ENCODE data around the gene EXOC8. TPM values are rescaled to one million over a fixed set of nuclear protein-coding genes. Genes with fewer than 3 reads are reported as not detected.

Gene EXOC8
- total and polyA plus RNA-seq, 2 of the 13 experiments (the other 11 are each of a cell fraction or from before 2014, with no cell fraction given) = 2.1 to 7.9 TPM

DNA sequence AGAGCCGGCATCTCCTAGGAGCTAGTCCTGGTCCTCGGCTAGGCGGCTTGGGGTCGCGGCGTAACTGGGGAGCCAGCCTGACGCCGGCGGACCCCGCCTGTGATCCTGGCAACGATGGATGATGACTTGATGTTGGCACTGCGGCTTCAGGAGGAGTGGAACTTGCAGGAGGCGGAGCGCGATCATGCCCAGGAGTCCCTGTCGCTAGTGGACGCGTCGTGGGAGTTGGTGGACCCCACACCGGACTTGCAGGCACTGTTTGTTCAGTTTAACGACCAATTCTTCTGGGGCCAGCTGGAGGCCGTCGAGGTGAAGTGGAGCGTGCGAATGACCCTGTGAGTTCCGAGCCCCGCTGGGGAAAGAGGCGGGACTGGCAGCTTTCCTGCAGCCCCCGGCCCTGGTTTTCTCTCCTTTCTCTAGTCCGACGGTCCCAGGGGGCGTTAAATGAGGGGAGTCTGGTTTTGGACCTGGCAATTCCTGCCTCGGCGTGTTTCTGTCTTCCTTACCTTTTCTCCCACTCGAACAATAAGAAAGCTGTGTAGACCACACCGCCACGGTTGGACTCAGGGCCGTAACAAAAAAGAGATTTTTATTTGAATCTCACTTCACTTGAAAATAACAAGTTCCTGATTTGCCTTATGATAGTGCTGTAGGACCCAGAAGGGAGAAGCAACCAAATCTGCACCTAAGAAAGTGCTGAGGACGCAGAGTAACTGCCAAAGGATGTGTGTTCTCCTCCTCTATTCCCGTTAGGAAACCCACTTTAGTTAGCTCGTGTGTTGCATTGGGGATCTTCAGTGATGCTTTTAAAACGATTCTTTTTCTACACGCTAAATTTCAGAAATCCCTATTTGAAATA is 847 bp upstream of the EXOC8 start, which contains the start of gene SPRTN (continued):
- TF ChIP-seq ZNF143 (CRISPR knock-in tag; IDR thresholded peaks at IDR 0.05) (peak; percentile 33; the same call in 1 of the 2 replicates), REL (CRISPR knock-in tag; conservative IDR thresholded peaks at IDR 0.05) (no peak), ZNF546 (CRISPR knock-in tag; conservative IDR thresholded peaks at IDR 0.05) (no peak), CHD4 (IDR thresholded peaks at IDR 0.05; ENCODE audit: borderline replicate concordance, low read length) (no peak), TRIM24 (CRISPR knock-in tag; IDR thresholded peaks at IDR 0.05) (no peak), ZNF768 (CRISPR knock-in tag; IDR thresholded peaks at IDR 0.05) (no peak), XRCC5 (optimal IDR thresholded peaks at IDR 0.05; ENCODE audit: low read length) (no peak), ZNF572 (CRISPR knock-in tag; IDR thresholded peaks at IDR 0.05) (no peak), ZZZ3 (CRISPR knock-in tag; IDR thresholded peaks at IDR 0.05; ENCODE audit: borderline replicate concordance) (no peak), DNMT3B (CRISPR knock-in tag; conservative IDR thresholded peaks at IDR 0.05) (no peak), RBFOX2 (IDR thresholded peaks at IDR 0.05; ENCODE audit: low read depth, low read length) (peak; percentile 28; the same call in 1 of the 2 replicates), GATAD1 (CRISPR knock-in tag; IDR thresholded peaks at IDR 0.05) (no peak), ZNF672 (CRISPR knock-in tag; IDR thresholded peaks at IDR 0.05) (no peak), SPEN (CRISPR knock-in tag; IDR thresholded peaks at IDR 0.05; ENCODE audit: low read depth) (peak; percentile 11; the same call in 1 of the 2 replicates), MTF2 (CRISPR knock-in tag; IDR thresholded peaks at IDR 0.05; ENCODE audit: borderline replicate concordance) (no peak), ZNF839 (CRISPR knock-in tag; IDR thresholded peaks at IDR 0.05; ENCODE audit: borderline replicate concordance) (no peak), EHMT2 (IDR thresholded peaks at IDR 0.05; ENCODE audit: borderline replicate concordance, low read depth, low read length) (no peak), ZC3H13 (CRISPR knock-in tag; IDR thresholded peaks at IDR 0.05) (no peak), ARHGAP35 (CRISPR knock-in tag; IDR thresholded peaks at IDR 0.05; ENCODE audit: borderline replicate concordance) (no peak), ZNF280D (CRISPR knock-in tag; IDR thresholded peaks at IDR 0.05) (no peak), ZNF441 (CRISPR knock-in tag; IDR thresholded peaks at IDR 0.05; ENCODE audit: borderline replicate concordance) (no peak)
- TF ChIP-seq, protein P1, sequence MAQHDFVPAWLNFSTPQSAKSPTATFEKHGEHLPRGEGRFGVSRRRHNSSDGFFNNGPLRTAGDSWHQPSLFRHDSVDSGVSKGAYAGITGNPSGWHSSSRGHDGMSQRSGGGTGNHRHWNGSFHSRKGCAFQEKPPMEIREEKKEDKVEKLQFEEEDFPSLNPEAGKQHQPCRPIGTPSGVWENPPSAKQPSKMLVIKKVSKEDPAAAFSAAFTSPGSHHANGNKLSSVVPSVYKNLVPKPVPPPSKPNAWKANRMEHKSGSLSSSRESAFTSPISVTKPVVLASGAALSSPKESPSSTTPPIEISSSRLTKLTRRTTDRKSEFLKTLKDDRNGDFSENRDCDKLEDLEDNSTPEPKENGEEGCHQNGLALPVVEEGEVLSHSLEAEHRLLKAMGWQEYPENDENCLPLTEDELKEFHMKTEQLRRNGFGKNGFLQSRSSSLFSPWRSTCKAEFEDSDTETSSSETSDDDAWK (CRISPR knock-in tag; IDR thresholded peaks at IDR 0.05) = no peak
- TF ChIP-seq, protein P2, sequence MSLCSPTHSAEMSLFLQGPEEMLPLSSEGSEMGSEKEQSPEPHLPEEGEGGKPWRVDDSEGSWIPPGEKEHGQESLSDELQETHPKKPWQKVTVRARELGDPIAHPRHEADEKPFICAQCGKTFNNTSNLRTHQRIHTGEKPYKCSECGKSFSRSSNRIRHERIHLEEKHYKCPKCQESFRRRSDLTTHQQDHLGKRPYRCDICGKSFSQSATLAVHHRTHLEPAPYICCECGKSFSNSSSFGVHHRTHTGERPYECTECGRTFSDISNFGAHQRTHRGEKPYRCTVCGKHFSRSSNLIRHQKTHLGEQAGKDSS (CRISPR knock-in tag; IDR thresholded peaks at IDR 0.05; ENCODE audit: borderline replicate concordance, low read depth) = no peak
- TF ChIP-seq, protein P3, sequence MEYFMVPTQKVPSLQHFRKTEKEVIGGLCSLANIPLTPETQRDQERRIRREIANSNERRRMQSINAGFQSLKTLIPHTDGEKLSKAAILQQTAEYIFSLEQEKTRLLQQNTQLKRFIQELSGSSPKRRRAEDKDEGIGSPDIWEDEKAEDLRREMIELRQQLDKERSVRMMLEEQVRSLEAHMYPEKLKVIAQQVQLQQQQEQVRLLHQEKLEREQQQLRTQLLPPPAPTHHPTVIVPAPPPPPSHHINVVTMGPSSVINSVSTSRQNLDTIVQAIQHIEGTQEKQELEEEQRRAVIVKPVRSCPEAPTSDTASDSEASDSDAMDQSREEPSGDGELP (IDR thresholded peaks at IDR 0.05; ENCODE audit: borderline replicate concordance, low read depth) = peak; percentile 52; the same call in 1 of the 2 replicates

All from HepG2 (cell line).